ENCODE measurements around the gene COMMD6. TPM values are rescaled to one million over a fixed set of nuclear protein-coding genes. Genes with fewer than 3 reads are reported as not detected.

COMMD6 gene
- total RNA-seq, 6 experiments from 2014 or later = 142 to 177 (median 152) TPM

GRCh38 chr13:75495938-75496337 lies 41.7 kb downstream of the COMMD6 start:
- no peak for TF ChIP-seq CTCF (IDR thresholded peaks at IDR 0.05)
- peaks cover 5% of the 10 kb centered on the region; the same call in 1 of the 2 replicates for H3K36me3 Mint-ChIP-seq (ENCODE audit: low read depth)
- H3K9me3 Mint-ChIP-seq = peaks cover 6% of the 10 kb centered on the region
- H3K4me3 Mint-ChIP-seq = peak overlapping the region; percentile 28
- H3K4me1 Mint-ChIP-seq (ENCODE audit: low read depth) = peaks cover 44% of the 10 kb centered on the region
- H3K27me3 Mint-ChIP-seq (ENCODE audit: insufficient read depth) = no peaks in the 10 kb centered on the region
- peak overlapping the region; percentile 53 for H3K27ac Mint-ChIP-seq
- peak; percentile 69 for DNase-seq

GRCh38 chr13:75494491-75494890 lies 43.1 kb downstream of the COMMD6 start:
- Mint-ChIP-seq H3K4me3 (no peak overlapping the region), H3K36me3 (ENCODE audit: low read depth) (peaks cover 5% of the 10 kb centered on the region; the same call in 1 of the 2 replicates), H3K9me3 (peaks cover 6% of the 10 kb centered on the region), H3K27ac (peak overlapping the region; percentile 11), H3K4me1 (ENCODE audit: low read depth) (peaks cover 51% of the 10 kb centered on the region), H3K27me3 (ENCODE audit: insufficient read depth) (no peaks in the 10 kb centered on the region)
- no peak for TF ChIP-seq CTCF (IDR thresholded peaks at IDR 0.05)
- peak; percentile 73 for DNase-seq

- no peak for DNase-seq
- Mint-ChIP-seq H3K27ac (no peak overlapping the region), H3K4me3 (no peak overlapping the region), H3K27me3 (ENCODE audit: insufficient read depth) (no peaks in the 10 kb centered on the region), H3K4me1 (ENCODE audit: low read depth) (peaks cover 54% of the 10 kb centered on the region), H3K9me3 (peaks cover 6% of the 10 kb centered on the region), H3K36me3 (ENCODE audit: low read depth) (peaks cover 5% of the 10 kb centered on the region; the same call in 1 of the 2 replicates)
- no peak for TF ChIP-seq CTCF (IDR thresholded peaks at IDR 0.05)
Measured at GRCh38 chr13:75493156-75493555, 44.5 kb downstream of the COMMD6 start.

- peaks cover 6% of the 10 kb centered on the region for H3K9me3 Mint-ChIP-seq
- H3K27ac Mint-ChIP-seq = peak overlapping the region; percentile 64
- no peaks in the 10 kb centered on the region for H3K27me3 Mint-ChIP-seq (ENCODE audit: insufficient read depth)
- H3K36me3 Mint-ChIP-seq (ENCODE audit: low read depth) = peaks cover 5% of the 10 kb centered on the region; the same call in 1 of the 2 replicates
- H3K4me1 Mint-ChIP-seq (ENCODE audit: low read depth) = peaks cover 55% of the 10 kb centered on the region
- no peak for TF ChIP-seq CTCF (IDR thresholded peaks at IDR 0.05)
- DNase-seq = peak; percentile 75
- H3K4me3 Mint-ChIP-seq = no peak overlapping the region
Measured at GRCh38 chr13:75492389-75492788, 45.3 kb downstream of the COMMD6 start.

GRCh38 chr13:75491376-75491775 lies 46.3 kb downstream of the COMMD6 start:
- peaks cover 63% of the 10 kb centered on the region for H3K4me1 Mint-ChIP-seq (ENCODE audit: low read depth)
- no peak for DNase-seq
- no peak overlapping the region for H3K27ac Mint-ChIP-seq
- H3K27me3 Mint-ChIP-seq (ENCODE audit: insufficient read depth) = 0 out of 2 replicates have a peak, but pooled peaks cover 3% of the 10 kb centered on the region
- no peak overlapping the region for H3K4me3 Mint-ChIP-seq
- no peak for TF ChIP-seq CTCF (IDR thresholded peaks at IDR 0.05)
- H3K9me3 Mint-ChIP-seq = peaks cover 6% of the 10 kb centered on the region
- peaks cover 5% of the 10 kb centered on the region; the same call in 1 of the 2 replicates for H3K36me3 Mint-ChIP-seq (ENCODE audit: low read depth)
